Hematopoietic multipotent progenitor cell (in vitro differentiated cells): ENCODE results near the gene TMEM30B. TPM values are rescaled to one million over a fixed set of nuclear protein-coding genes. Genes with fewer than 3 reads are reported as not detected.
"Not testable (repeated sequence)": the region's sequence is repeated elsewhere in the genome, so short reads cannot be mapped to it uniquely, and the experiment has no call there.

Experiments used
- DNase-seq, 3 donors: peaks; one replicate each; pipeline ENCODE4 v3.0.0-alpha.2; 2011 to 2015; ENCODE audit warnings: low read depth in 2 of 3, low spot score in 2 of 3
- total RNA-seq: library from RNA; depleted of rRNA; stranded (reverse); fragments of >200 nt; gene quantifications from one replicate; pipeline ENCODE4 v1.2.3, GENCODE V29; 2012

TMEM30B gene, protein sequence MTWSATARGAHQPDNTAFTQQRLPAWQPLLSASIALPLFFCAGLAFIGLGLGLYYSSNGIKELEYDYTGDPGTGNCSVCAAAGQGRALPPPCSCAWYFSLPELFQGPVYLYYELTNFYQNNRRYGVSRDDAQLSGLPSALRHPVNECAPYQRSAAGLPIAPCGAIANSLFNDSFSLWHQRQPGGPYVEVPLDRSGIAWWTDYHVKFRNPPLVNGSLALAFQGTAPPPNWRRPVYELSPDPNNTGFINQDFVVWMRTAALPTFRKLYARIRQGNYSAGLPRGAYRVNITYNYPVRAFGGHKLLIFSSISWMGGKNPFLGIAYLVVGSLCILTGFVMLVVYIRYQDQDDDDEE
- 0.54 TPM for total RNA-seq

- DNase-seq, result peak in 1 of 3 donors; percentile 28
These were observed at the start of gene TMEM30B for GRCh38 chr14:61281186-61281947. Gene TMEM30B, minus strand, starts transcription at chr14:61281338. Its CDS starts 191 bp downstream, at chr14:61281147.

DNA sequence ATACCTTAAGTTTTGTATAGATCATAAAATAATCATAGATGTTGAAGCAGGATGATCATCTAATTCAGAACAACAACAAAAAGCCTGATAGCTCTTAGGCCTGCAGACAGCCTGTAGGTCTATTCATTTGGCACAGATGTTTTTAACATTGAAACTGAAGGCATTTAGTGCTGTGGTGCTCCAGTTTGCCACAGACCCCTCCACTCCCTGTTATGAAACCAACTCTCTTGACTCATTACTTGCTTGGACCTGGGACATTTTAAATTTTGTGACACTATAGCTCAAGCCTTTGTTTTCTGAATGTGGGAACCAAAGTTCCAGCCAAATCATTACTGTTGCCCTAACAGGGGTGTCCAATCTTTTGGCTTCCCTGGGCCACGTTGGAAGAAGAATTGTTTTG lies 49.4 kb upstream of the TMEM30B start:
- no peak for DNase-seq

- peak in 1 of 3 donors; percentile 27 for DNase-seq
These were observed 48.4 kb upstream of the TMEM30B start for GRCh38 chr14:61329478-61330051.

DNA sequence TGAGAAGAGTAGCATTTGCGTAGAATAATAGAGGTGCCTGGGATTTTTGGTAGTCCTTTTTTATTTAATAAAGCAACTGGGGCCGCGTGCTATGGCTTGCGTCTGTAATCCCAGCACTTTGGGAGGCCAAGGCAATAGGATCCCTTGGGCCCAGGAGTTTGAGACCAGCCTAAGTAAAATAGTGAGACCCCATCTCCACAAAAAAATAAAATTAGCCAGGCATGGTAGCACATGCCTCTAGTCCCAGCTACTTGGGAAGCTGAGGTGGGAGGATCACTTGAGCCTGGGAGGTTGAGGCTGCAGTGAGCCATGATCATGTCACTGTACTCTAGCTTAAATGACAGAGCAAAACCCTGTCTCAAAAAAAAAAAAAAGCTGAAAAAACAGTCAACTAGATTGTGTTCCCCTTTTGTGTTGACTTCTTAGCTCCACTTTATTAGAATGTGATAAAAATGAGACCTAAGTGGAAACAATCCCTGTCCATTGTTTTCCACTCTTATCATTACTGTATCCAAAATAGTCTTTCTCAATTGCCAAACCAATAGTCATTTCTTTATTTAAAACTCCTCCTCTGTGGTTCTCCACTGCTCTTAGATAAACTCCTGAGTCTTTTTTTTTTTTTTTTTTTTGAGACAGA lies 47.6 kb upstream of the TMEM30B start:
- DNase-seq, result peak in 1 of 3 donors; percentile 64

DNA sequence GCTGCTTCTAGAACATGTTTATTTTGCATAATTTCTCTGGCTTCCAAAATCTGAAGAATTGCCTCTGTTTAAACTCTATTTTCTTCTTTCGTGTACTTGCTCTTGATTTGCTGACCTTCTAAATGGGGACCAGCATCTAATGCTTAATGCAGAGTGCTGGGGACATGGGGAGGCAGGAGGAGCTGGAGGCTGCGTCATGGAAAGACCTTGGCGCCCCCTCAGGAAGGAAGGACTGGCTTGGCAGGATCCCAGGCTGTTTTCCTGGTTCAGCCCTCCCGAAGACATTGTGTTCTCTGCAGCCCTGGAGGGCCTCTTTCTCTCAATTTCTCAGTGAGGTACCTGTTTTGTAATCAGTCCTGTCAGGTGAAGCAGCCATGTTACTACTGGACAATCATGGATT lies 45.7 kb upstream of the TMEM30B start:
- peak in 1 of 3 donors; percentile 34 for DNase-seq

DNA sequence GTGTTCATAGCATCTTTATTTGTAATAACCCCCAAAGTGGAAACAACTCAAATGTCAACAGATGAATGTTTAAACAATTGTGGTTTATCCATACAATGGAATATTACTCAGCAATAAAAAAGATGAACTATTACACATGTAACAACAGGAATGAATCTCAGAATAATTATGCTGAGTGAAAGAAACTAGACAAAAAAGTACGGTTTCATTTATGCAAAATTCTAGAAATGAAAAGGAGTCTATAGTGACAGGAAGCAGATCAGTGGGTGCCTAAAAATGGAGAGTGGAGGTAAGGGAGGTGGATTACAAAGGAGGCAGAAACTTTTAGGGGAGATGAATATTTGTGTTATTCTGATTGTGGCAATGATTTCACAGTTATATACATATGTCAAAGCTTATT lies 45.0 kb upstream of the TMEM30B start:
- no peak for DNase-seq

DNA sequence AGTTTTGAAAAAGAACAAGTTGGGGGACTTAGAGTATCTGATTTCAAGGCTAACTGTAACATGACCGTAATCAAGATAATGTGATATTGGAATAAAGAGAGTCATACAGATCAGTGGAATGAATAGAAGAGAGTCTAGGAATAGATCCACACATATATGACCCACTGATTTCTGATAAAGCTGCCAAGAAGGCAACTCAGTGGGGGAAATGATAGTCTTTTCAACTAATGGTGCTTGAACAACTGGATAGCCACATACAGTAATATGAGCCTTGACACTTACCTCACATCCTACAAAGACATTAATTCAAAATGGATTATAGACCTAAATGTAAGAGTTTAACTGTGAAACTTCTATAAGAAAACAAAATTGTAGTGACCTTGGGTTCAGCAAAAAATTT lies 44.0 kb upstream of the TMEM30B start:
- DNase-seq, result no peak

GRCh38 chr14:61323970-61324369 lies 42.8 kb upstream of the TMEM30B start:
- no peak for DNase-seq

- peak in 2 of 3 donors; percentile 22 to 46 for DNase-seq
These were observed 41.7 kb upstream of the TMEM30B start for GRCh38 chr14:61322799-61323290.

DNA sequence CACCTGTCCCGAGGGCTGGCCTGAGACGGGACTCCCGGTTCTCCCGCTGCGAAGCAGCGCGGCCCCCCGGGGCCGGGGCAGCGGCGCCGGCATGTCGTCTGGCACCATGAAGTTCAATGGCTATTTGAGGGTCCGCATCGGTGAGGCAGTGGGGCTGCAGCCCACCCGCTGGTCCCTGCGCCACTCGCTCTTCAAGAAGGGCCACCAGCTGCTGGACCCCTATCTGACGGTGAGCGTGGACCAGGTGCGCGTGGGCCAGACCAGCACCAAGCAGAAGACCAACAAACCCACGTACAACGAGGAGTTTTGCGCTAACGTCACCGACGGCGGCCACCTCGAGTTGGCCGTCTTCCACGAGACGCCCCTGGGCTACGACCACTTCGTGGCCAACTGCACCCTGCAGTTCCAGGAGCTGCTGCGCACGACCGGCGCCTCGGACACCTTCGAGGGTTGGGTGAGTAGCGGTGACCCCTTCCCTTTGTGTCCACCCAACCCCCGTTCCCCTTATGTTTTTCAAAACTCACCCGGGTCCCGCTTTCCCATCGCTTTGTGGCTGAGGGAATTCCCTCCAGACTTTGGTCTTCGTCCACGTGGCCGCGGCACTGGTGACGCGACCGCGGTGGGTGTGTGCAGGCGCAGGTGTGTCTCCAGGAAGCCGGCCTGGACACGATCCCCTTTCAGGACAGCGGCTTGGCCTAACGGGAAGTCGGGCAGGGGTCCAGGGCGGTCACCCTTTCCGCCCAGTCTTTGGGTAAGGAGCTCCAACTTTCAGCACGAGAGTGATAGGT lies 41.1 kb upstream of the TMEM30B start:
- peak in 1 of 3 donors; percentile 19 for DNase-seq

DNA sequence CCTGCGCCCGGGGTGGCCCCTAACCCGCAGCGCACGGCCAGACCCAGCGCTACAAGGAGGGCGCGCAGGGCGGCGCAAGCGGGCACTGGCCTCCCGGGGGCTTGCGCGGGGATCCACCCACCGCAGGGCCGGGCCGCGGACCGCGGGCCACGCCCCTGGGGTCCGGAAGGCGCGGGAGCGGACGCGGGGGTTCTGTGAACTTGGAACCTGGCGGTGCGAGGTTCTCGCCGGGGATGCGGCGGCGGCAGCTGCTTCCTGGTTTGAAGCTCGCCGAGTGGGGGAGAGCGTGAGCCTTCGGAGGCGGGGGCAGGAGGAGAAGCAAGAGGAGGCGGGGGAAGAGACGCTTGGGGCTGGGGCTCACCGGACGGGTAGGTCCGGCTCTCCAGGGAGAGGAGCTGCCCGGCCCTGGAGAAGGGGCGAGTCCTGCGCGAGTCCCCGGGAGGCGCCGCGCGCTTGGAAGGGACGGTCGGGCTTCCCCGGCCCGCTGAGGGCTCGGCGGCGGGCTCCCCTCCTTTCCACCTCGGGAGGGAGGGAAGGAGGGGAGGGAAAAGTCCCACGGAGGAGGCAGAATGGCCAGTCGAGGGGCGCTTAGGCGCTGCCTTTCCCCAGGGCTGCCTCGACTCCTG lies 40.4 kb upstream of the TMEM30B start, which contains the start of gene PRKCH:
Gene PRKCH (plus strand): TSS at position 195 of the 626 bp plus-strand sequence. CDS start 523 bp downstream, outside the sequence.
- peak; percentile 61 to 92 (median 92) for DNase-seq

DNA sequence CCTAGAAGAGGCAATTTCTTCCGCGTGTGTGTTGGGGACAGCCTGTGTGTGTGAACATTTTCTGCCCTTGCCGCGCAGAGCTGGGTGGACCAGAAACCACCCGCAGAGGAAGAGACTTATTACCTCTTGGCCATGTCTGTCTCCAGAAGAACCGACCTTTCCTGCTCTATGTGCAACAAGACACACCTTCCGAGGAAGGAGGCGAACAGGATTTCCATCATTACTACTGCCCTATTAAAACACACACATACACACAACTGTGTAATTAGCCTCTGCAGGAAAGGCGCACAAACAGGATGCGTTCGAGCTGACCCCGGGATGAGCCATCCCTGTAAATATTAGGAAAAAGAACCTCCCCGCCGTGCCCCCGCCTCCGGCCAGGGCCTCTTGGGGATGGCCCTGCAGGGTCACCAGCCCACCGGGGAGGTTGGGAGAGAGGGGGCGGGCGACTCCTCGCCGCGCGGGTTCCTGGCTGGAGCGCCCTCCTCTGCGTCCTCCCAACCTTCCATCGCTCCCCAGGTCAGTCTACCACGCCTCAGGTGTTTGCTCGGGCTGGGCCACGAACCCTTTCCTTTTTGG lies 39.8 kb upstream of the TMEM30B start:
- no peak for DNase-seq

GRCh38 chr14:61320170-61320569 lies 39.0 kb upstream of the TMEM30B start:
- DNase-seq, result not testable (repeated sequence)

DNA sequence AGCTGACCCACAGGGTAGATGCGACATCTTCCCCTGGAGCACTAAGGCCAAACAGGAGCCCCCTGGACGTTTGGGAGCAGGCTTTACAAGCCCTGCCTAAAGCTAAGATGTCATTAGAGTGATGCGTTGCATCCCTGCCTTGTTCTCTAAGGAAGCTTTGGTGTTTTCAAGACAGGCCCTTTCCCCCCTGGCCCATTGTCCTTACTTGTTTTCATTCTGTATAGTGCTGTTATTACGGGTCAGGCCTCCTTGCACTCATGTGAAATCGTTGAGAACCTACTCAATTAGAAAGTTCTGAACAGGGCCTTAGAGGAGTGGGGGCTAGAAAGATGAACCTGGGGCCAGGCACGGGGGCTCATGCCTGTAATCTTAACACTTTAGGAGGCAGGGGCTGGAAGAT lies 38.6 kb upstream of the TMEM30B start:
- DNase-seq, result no peak

- DNase-seq, result no peak
These were observed 37.9 kb upstream of the TMEM30B start for GRCh38 chr14:61319086-61319485.

- no peak for DNase-seq
These were observed 34.2 kb upstream of the TMEM30B start for GRCh38 chr14:61315313-61315712.

DNA sequence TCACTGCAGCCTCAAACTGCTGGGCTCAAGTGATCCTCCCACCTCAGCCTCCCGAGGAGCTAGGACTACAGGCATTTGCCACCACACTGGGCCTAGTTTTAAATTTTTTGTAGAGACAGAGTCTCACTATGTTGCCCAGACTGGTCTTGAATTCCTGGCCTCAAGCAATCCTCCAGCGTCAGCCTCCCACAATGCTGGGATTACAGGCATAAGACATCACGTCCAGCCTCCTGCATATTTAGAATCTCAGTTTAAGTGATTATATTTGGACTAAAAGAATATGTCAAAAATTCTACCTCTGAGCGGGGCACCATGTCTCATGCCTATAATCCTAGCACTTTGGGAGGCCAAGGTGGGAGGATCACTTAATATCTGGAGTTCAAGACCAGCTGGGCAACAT lies 27.6 kb upstream of the TMEM30B start:
- DNase-seq, result not testable (repeated sequence)

- DNase-seq, result peak in 2 of 3 donors; percentile 79 to 88
These were observed 27.1 kb upstream of the TMEM30B start for GRCh38 chr14:61308198-61308597.

DNA sequence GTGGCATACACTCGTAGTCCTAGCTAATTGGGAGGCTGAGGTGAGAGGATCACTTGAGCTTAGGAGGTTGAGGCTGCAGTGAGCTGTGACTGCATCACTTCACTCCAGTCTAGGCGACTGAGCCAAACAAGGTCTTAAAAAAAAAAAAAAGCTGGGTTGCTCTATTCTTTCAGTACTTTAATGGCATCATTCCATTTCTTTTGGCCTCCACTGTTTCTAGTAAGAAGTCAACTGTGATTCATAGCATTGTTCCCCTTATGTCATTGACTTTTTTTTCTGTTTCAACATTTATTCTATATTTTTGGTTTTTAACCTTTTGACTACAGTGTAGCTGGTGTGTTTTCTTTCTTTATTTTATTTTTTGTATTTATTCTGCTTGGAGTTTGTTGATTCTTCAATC lies 23.6 kb upstream of the TMEM30B start:
- DNase-seq, result no peak
